Measurements from ENCODE around the gene LOXL1.

- no peak for TF ChIP-seq CTCF (IDR thresholded peaks at IDR 0.05)
- no peak for TF ChIP-seq POLR2A (IDR thresholded peaks at IDR 0.05)
Observed at GRCh38 chr15:73986055-73986775, 60.0 kb downstream of the LOXL1 start.

Measured in testis (tissue), 2 donors.